Kidney glomerular epithelial cell (primary cell): Measurements from ENCODE around the gene KCNK7.

ENCODE experiments used
- DNase-seq: peaks from one replicate; lab custom pipeline; 2025; lab: John Stamatoyannopoulos, UW

KCNK7 gene

GRCh38 chr11:65611028-65611757 lies 15.6 kb upstream of the KCNK7 start:
- no peak for DNase-seq

- no peak for DNase-seq
Observed at GRCh38 chr11:65610404-65610803, 14.8 kb upstream of the KCNK7 start.

- no peak for DNase-seq
Observed at GRCh38 chr11:65609665-65610064, 14.1 kb upstream of the KCNK7 start.

- no peak for DNase-seq
Observed at GRCh38 chr11:65609229-65609628, 13.6 kb upstream of the KCNK7 start.

- DNase-seq = no peak
Observed at GRCh38 chr11:65607614-65608426, 12.2 kb upstream of the KCNK7 start.

GRCh38 chr11:65606876-65607613 lies 11.4 kb upstream of the KCNK7 start:
- peak; percentile 90 for DNase-seq

GRCh38 chr11:65604258-65604657 lies 8.7 kb upstream of the KCNK7 start:
- DNase-seq = no peak

- DNase-seq = no peak
Observed at GRCh38 chr11:65599955-65600246, 4.3 kb upstream of the KCNK7 start.

- no peak for DNase-seq
Observed at GRCh38 chr11:65599216-65599954, 3.8 kb upstream of the KCNK7 start.

- DNase-seq = no peak
Observed at GRCh38 chr11:65598258-65598699, 2.7 kb upstream of the KCNK7 start.

GRCh38 chr11:65596520-65596919 lies 920 bp upstream of the KCNK7 start:
- no peak for DNase-seq

- DNase-seq = no peak
Observed at GRCh38 chr11:65595131-65595530, 469 bp downstream of the KCNK7 start.

- DNase-seq = no peak
Observed at GRCh38 chr11:65593518-65594414, 1.8 kb downstream of the KCNK7 start.

GRCh38 chr11:65592858-65593517 lies 2.6 kb downstream of the KCNK7 start:
- no peak for DNase-seq

GRCh38 chr11:65591939-65592857 lies 3.4 kb downstream of the KCNK7 start:
- no peak for DNase-seq

GRCh38 chr11:65590240-65590738 lies 5.3 kb downstream of the KCNK7 start:
- DNase-seq = no peak

- DNase-seq = no peak
Observed at GRCh38 chr11:65589444-65590239, 6.0 kb downstream of the KCNK7 start.
